Adrenal gland (tissue), 12 donors: Measurements from ENCODE around the gene ZNF414. TPM values are rescaled to one million over a fixed set of nuclear protein-coding genes. Genes with fewer than 3 reads are reported as not detected.

ENCODE experiments used
- DNase-seq, 7 donors: peaks; one replicate each; pipeline ENCODE4 v3.0.0-alpha.2; 2019 to 2020
- H3K27ac ChIP-seq, 5 donors: fragments of 200-600 bp; sonication (generic) in 4 of 5; 1 replicate in 3 of 5; 2 replicates in 2 of 5; pipeline versions ENCODE4 v1.5.1 to v1.8.0; 2016 to 2020; ENCODE audit warnings: mild to moderate bottlenecking in 1 of 5
- H3K27me3 ChIP-seq: fragments of 200-600 bp; 2 replicates; pipeline ENCODE4 v1.8.0; 2021
- H3K36me3 ChIP-seq, 2 donors: fragments of 200-600 bp; replicated peaks in 1 of 2; 1 replicate in 1 of 2; 2 replicates in 1 of 2; pipeline versions ENCODE4 v1.5.1 to v1.8.0; 2018 to 2022
- H3K4me1 ChIP-seq, 2 donors: fragments of 200-600 bp; replicated peaks in 1 of 2; 1 replicate in 1 of 2; 2 replicates in 1 of 2; pipeline versions ENCODE4 v1.5.1 to v1.8.0; 2018 to 2021
- H3K4me3 ChIP-seq, 4 donors: fragments of 200-600 bp; sonication (generic) in 3 of 4; one replicate each; pipeline ENCODE4 v1.5.1; 2016 to 2018
- H3K9me3 ChIP-seq, 3 donors: fragments of 200-600 bp; sonication (generic) in 1 of 3; replicated peaks in 1 of 3; 1 replicate in 2 of 3; 2 replicates in 1 of 3; pipeline versions ENCODE4 v1.5.1 to v1.8.0; 2016 to 2021
- POLR2A ChIP-seq, 2 donors: fragments of 450-650 bp; IDR thresholded peaks; one replicate each; pipeline ENCODE4 v1.6.1; 2017; ENCODE audit warnings: antibody characterized with exemption in 2 of 2, mild to moderate bottlenecking in 2 of 2, moderate library complexity in 1 of 2
- WGBS, 4 donors: extraction: QIAGEN DNeasy Blood & Tissue Kit in 2 of 4; methylation state at CpG; one replicate each; pipeline versions ENCODE4 v1.1.5 to v1.1.7; 2013 to 2017; 5-methylcytosine and 5-hydroxymethylcytosine counted together
- intact Hi-C, 2 donors: fragments of 100-400 bp; cut with DNase I; formaldehyde crosslinking; loops; one replicate each; pipeline versions ENCODE4 v1.14.1 to v1.15.0; 2022 to 2023
- polyA plus RNA-seq, 3 donors: library from polyadenylated mRNA; stranded (reverse); fragments of 200-250 nt in 2 of 3; fragments of 350-450 nt in 1 of 3; fragmentation: Illumina TruSeq in 1 of 3; extraction: RNeasy Lipid Tissue Mini Kit (QIAGEN cat#74804) in 1 of 3; gene quantifications; one replicate each; pipeline ENCODE4 v1.2.3, GENCODE V29; 2013 to 2014
- total RNA-seq, 9 donors: library from RNA; depleted of rRNA in 4 of 9; stranded (reverse); fragments of >200 nt in 4 of 9; fragments of 120-200 nt in 1 of 9; fragmentation: NEBNext Ultra II Directional in 1 of 9; extraction: Animal tissue kit (Norgen Biotek cat#: 25700) in 1 of 9; gene quantifications; one replicate each; pipeline versions ENCODE4 v1.1.0 to v1.2.4, GENCODE V29; 2013 to 2023
- TF ChIP-seq, protein P1 (sequence below), 6 experiments: fragments of 450-650 bp in 4 of 6; fragments of 200-600 bp in 2 of 6; sonication (generic) in 1 of 6; IDR thresholded peaks; 1 replicate in 5 of 6; 2 replicates in 1 of 6; pipeline versions ENCODE4 v1.5.1 to v1.8.0; 2016 to 2021; ENCODE audit warnings: antibody characterized with exemption in 6 of 6, mild to moderate bottlenecking in 2 of 6, moderate library complexity in 1 of 6
- donor health status: healthy with polysubstance abuse.
- donor health status: Bipolar disorder and iron deficiency.
- donor health status: DM: yes; HTN: yes; CAD: no.
- donor health status: DM: no; HTN: no; CAD: no.
- donor health status: DM: no; HTN: no; CAD: no.
- donor health status: DM: yes; HTN: yes; CAD: no.

Gene ZNF414
- total and polyA plus RNA-seq, 12 donors = 2.9 to 103 (median 25.5) TPM

DNA sequence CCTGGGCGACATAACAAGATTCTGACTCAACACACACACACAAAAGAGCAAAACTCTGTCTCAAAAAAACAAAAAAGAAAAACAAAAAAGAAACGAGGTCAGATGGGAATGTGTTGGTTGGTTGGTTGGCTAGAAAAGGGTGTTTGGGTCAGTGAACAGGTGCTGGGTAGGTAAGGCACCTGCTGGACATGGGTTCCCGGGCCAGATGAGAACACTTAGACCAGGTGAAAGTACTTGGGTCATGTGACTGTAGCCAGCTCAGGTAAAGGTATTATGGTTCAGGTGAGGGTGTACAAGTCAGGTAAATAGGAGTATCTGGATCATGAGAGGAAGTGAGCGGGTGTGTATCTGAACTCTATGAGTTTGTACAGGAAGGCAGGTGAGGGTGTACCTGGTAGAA, 14.5 kb upstream of the ZNF414 start:
- WGBS, 4 donors = 48 to 67% (median 60%) methylated on average over 4 of the region's 4 CpGs

GRCh38 chr19:8526345-8527091, 12.6 kb upstream of the ZNF414 start:
- intact Hi-C loops = no loop called here
- Histone ChIP-seq H3K27me3 (no peaks in the 10 kb centered on the region), H3K4me3 (peak overlapping the region in 3 of 4 donors; percentile 20 to 87 (median 79)), H3K36me3 (peaks cover 0 to 8% of the 10 kb centered on the region in 2 donors), H3K4me1 (peaks cover 0 to 6% of the 10 kb centered on the region in 2 donors), H3K9me3 (no peaks in the 10 kb centered on the region), H3K27ac (peak overlapping the region; percentile 23 to 95 (median 82))
- TF ChIP-seq, protein P1, sequence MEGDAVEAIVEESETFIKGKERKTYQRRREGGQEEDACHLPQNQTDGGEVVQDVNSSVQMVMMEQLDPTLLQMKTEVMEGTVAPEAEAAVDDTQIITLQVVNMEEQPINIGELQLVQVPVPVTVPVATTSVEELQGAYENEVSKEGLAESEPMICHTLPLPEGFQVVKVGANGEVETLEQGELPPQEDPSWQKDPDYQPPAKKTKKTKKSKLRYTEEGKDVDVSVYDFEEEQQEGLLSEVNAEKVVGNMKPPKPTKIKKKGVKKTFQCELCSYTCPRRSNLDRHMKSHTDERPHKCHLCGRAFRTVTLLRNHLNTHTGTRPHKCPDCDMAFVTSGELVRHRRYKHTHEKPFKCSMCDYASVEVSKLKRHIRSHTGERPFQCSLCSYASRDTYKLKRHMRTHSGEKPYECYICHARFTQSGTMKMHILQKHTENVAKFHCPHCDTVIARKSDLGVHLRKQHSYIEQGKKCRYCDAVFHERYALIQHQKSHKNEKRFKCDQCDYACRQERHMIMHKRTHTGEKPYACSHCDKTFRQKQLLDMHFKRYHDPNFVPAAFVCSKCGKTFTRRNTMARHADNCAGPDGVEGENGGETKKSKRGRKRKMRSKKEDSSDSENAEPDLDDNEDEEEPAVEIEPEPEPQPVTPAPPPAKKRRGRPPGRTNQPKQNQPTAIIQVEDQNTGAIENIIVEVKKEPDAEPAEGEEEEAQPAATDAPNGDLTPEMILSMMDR (IDR thresholded peaks at IDR 0.05) = no peak
- peak; percentile 0 to 18 for TF ChIP-seq POLR2A (IDR thresholded peaks at IDR 0.05)
- WGBS, 4 donors = 16 to 37% (median 18%) methylated on average over 24 to 57 of the region's 57 CpGs
- DNase-seq = peak; percentile 91 to 95 (median 93)

More for the DNA sequence above, 14.5 kb upstream of the ZNF414 start:
- no peaks in the 10 kb centered on the region for H3K27me3 ChIP-seq
- H3K36me3 ChIP-seq = peaks cover 0 to 8% of the 10 kb centered on the region in 2 donors
- TF ChIP-seq, protein P1 (IDR thresholded peaks at IDR 0.05) = no peak
- TF ChIP-seq POLR2A (IDR thresholded peaks at IDR 0.05) = no peak
- no peak for DNase-seq
- H3K4me1 ChIP-seq = peaks cover 0 to 6% of the 10 kb centered on the region in 2 donors
- intact Hi-C loops = no loop called here
- H3K4me3 ChIP-seq = no peak overlapping the region
- no peaks in the 10 kb centered on the region for H3K9me3 ChIP-seq
- H3K27ac ChIP-seq = no peak overlapping the region

GRCh38 chr19:8525401-8525684, 11.4 kb upstream of the ZNF414 start:
- TF ChIP-seq, protein P1 (IDR thresholded peaks at IDR 0.05) = peak in 3 of 6 experiments; percentile 3 to 11 (median 10)
- TF ChIP-seq POLR2A (IDR thresholded peaks at IDR 0.05) = peak in 1 of 2 donors; percentile 49
- H3K36me3 ChIP-seq = peaks cover 0 to 8% of the 10 kb centered on the region in 2 donors
- peak overlapping the region; percentile 55 to 87 (median 75) for H3K27ac ChIP-seq
- peaks cover 0 to 6% of the 10 kb centered on the region in 2 donors for H3K4me1 ChIP-seq
- WGBS, 4 donors = 7 to 25% (median 19%) methylated on average over 12 to 15 of the region's 15 CpGs
- no peaks in the 10 kb centered on the region for H3K9me3 ChIP-seq
- intact Hi-C loops = no loop called here
- no peaks in the 10 kb centered on the region for H3K27me3 ChIP-seq
- no peak for DNase-seq
- H3K4me3 ChIP-seq = peak overlapping the region in 2 of 4 donors; percentile 32 to 79

DNA sequence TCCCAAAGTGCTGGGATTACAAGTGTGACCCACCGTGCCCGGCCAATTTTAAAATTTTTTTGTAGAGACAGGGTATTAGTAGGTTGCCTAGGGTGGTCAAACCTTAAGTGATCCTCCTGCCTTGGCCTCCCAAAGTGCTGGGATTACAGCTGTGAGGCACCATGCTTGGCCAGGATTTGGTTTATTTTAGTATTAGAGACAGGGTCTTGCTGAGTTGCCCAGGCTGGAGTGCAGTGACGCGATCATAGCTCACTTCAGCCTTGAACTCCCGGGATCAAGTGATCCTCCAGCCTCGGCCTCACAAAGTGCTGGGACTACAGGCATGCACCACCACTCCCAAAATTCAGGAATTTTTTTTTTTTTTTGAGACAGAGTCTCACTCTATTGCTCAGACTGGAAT, 5.4 kb upstream of the ZNF414 start:
- intact Hi-C loops = no loop called here
- H3K9me3 ChIP-seq = no peaks in the 10 kb centered on the region
- DNase-seq = no peak
- no peaks in the 10 kb centered on the region for H3K36me3 ChIP-seq
- TF ChIP-seq, protein P1 (IDR thresholded peaks at IDR 0.05) = no peak
- no peak for TF ChIP-seq POLR2A (IDR thresholded peaks at IDR 0.05)
- H3K4me1 ChIP-seq = peaks cover 7 to 9% of the 10 kb centered on the region in 2 donors
- H3K27me3 ChIP-seq = no peaks in the 10 kb centered on the region
- no peak overlapping the region for H3K27ac ChIP-seq
- no peak overlapping the region for H3K4me3 ChIP-seq
- WGBS, 4 donors = 85 to 96% (median 89%) methylated on average over 6 of the region's 6 CpGs
